GM19324 (cell line): ENCODE data around the gene SYT1.

Experiments used
- ATAC-seq: cut with Tn5 transposase; IDR thresholded peaks from one replicate; pipeline ENCODE4 v1.9.1; 2021; ENCODE audit warnings: mild to moderate bottlenecking, moderate library complexity; ENCODE audit not compliant: unreplicated experiment, low FRiP score

Gene SYT1

DNA sequence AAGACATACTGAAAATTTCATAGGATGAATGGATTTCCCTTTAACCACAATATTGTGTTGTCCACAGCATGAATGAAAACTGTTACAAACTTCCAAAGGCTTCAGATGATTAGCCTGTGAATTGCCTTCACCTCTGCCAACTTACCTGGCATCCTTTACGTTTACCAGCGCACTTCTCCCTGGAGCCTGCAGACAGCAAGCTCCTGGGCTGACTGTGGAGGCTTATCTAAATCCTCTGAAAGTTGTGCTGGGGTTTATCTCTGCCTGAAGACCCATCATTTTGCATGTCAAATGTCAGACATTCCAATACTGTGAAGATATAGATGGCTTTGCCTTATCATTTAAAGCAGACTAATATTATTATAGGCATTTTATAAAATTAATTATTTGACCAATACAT, 403.0 kb downstream of the SYT1 start:
- ATAC-seq = no peak

GRCh38 chr12:79274501-79275064, 410.0 kb downstream of the SYT1 start:
- no peak for ATAC-seq

GRCh38 chr12:79275631-79276030, 411.1 kb downstream of the SYT1 start:
- no peak for ATAC-seq

DNA sequence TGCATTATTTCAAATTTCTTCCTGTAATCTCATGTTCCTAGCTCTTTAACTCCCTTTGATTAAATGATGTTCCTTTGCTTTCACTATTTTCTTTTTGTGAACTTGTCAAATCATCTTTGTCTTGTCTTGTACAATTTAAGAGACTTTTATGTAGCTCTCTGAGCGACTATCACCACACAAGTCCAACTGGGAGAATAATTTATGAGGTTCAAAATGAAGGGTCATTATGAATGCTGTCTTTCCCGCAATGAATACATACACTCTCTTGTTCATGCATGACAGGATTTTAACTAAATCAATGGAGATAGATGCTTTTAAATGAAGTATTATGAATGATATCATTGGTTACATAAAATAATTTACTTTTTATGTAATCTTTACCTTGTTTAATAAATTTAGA, 418.8 kb downstream of the SYT1 start:
- ATAC-seq = no peak

- no peak for ATAC-seq
Measured at GRCh38 chr12:79288911-79289310, 424.3 kb downstream of the SYT1 start.

DNA sequence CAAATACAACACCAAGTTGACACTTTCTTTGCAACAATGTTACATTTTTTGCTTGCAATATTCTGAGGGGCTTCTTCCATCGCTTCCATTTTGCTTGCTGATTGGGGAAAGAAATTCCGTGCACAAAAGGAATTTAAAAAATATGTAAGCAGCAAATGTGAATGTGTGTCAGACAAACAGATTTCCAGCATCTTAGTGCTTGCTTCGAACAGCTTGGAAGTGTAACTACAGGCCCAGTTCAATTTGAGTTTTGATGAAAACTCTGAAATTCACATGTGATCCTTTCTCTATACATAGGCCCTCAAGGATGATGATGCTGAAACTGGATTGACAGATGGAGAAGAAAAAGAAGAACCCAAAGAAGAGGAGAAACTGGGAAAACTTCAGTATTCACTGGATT, 427.1 kb downstream of the SYT1 start:
- no peak for ATAC-seq

DNA sequence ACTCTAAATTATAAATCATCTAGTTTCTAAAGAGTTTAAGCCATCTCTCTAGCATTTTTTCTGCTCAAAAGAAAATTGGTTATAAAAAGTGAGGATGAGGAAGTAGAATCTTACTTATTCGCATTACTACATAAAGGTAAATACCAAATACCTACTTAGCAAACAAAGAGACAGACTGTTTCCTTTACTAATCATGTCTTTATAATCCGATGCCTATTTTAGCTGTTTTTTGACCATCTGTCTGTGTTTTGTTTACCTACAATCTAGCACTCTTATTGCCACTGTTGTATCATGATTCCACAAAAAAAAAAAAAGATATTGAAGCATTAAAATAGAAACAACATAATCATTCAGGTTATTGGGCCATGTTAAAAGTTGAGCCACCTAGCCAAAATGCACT, 430.0 kb downstream of the SYT1 start:
- ATAC-seq = no peak

- no peak for ATAC-seq
Measured at GRCh38 chr12:79295572-79295971, 431.0 kb downstream of the SYT1 start.

DNA sequence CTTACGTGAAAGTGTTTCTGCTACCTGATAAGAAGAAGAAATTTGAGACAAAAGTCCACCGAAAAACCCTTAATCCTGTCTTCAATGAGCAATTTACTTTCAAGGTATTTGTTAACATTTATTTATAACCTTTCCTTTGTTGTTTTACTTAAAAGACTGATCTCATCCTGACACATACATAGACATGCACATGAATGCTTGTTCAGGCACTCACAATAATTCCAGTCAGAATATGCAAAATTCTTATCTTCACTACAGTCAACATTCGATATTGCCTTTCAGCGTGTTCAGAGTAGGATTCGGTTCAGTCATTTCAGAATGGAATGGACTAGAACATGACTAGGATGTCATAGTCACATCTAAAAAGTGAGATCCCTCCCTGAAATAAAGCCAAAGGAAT, 431.6 kb downstream of the SYT1 start:
- ATAC-seq = no peak

GRCh38 chr12:79296871-79297270, 432.3 kb downstream of the SYT1 start:
- no peak for ATAC-seq

GRCh38 chr12:79298506-79298905, 433.9 kb downstream of the SYT1 start:
- ATAC-seq = no peak

DNA sequence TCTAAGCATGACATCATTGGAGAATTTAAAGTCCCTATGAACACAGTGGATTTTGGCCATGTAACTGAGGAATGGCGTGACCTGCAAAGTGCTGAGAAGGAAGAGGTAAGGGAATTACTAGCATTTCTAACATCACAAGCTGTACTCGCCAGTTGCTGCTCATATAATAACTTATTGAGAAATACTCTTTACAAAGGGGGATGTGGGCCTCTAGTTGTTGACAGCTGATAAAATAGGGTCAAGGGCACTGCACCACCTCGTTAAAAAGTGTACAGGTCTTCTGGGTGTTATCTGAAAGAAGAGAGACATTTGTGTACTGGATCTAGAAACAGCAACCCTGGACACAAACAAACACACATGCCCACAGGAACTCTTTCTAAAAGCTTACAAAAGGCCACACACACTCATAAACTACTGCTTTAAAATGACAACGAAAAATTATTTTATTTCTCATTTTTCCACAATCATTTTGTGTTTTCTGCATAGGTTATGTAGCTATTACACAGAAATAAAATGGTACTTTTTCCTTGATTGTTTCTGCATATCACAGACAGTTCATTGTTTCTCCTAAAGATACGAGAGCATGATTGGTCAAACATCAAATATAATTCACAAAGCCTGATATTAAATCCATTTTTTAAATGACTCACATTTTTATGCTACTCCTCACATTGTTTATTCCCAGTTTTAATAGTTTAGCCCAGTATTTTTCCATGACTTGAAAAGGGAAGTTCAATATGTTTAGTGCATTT, 435.0 kb downstream of the SYT1 start:
- no peak for ATAC-seq

- ATAC-seq = no peak
Measured at GRCh38 chr12:79300199-79300568, 435.6 kb downstream of the SYT1 start.

GRCh38 chr12:79301181-79301580, 436.6 kb downstream of the SYT1 start:
- no peak for ATAC-seq

- ATAC-seq = no peak
Measured at GRCh38 chr12:79302162-79302814, 437.7 kb downstream of the SYT1 start.

- ATAC-seq = no peak
Measured at GRCh38 chr12:79307340-79307739, 442.8 kb downstream of the SYT1 start.

DNA sequence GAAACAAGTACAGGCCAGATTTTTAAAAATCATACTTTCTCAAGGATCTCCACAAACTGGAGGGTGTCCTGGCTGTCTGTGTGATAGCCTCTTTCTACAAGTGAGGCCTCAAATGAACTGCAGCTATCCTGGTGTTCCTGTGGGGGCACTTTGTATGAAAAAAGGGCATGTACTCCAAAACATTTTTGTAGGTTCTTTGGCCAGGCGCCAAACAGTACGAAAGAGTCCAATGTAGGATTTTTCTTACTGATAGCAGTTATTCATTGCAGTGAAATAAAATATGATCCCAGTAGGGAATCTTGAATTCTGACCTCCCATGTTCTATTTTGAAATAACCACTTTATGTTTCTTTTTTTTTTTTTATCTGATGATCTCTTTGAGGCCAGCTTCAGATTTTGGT, 444.5 kb downstream of the SYT1 start:
- no peak for ATAC-seq

- ATAC-seq = no peak
Measured at GRCh38 chr12:79317179-79317847, 452.7 kb downstream of the SYT1 start.

DNA sequence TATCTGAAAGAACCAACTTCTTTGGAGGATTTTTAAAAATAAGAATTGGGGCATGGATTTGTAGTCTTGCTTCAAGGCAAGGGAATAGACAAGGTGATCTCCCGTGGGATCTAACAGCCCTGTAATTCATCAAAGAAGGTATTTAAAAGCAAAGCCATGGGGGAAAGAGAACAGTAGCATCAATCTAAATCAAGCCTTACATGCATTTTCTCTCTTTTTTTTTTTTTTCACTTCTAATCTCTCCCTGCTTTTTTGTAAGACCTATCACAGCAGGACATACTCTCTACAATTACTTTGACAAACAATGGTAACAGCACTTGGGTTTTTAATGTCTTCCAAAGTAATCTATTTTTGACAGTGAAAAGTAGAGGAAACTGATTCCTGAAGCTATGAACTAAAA, 458.3 kb downstream of the SYT1 start:
- no peak for ATAC-seq

GRCh38 chr12:79324571-79324970, 460.0 kb downstream of the SYT1 start:
- ATAC-seq = no peak

DNA sequence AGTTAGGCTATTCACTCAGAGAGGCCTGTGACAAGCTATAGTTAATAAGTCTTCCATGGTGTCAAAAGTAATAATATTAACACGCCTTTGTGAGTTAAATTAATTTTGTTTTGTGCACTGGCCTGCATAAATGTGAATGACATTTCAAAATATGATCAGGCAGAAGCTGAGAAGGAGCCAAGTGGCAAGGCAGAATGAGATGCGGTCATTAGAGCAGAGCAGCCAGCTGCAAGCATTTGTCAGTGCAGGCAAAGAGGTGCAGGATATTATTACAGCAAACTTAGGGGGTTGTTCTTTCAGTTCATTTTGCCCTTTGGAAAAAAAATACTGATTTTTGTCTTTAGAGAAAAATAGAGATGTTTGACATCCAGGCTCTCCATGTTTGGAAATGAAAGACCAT, 461.6 kb downstream of the SYT1 start:
- ATAC-seq = no peak

GRCh38 chr12:79326663-79327062, 462.1 kb downstream of the SYT1 start:
- no peak for ATAC-seq
